ENCODE data around the gene MFSD2A.

GRCh38 chr1:39926820-39927219, 28.1 kb upstream of the MFSD2A start:
- TF ChIP-seq CTCF (IDR thresholded peaks at IDR 0.05) (no peak), POLR2A (IDR thresholded peaks at IDR 0.05) (no peak), POLR2AphosphoS5 (IDR thresholded peaks at IDR 0.05) (no peak), EP300 (IDR thresholded peaks at IDR 0.05) (no peak)

Measured in stomach (tissue), 4 donors.